AG04450 (cell line): ENCODE data around the gene ESYT2. TPM values are rescaled to one million over a fixed set of nuclear protein-coding genes. Genes with fewer than 3 reads are reported as not detected.
"Not testable (repeated sequence)": the region's sequence is repeated elsewhere in the genome, so short reads cannot be mapped to it uniquely, and the experiment has no call there.

Experiments used
- CTCF ChIA-PET: fragments of 300-600, 350-600 bp; formaldehyde crosslinking; extraction: SDS; loops from one replicate; lab custom pipeline; 2022; ENCODE audit warnings: antibody characterized with exemption, inconsistent platforms; lab: Charles Lee
- POLR2A ChIA-PET: fragments of 350-600 bp; formaldehyde crosslinking; extraction: SDS; loops from one replicate; lab custom pipeline; 2021; ENCODE audit warnings: antibody characterized with exemption, inconsistent platforms; lab: Yijun Ruan, JAX
- DNase-seq: peaks from one replicate; pipeline ENCODE4 v3.0.0-alpha.2; 2011; ENCODE audit warnings: low read depth, low spot score
- H3K27ac ChIP-seq: one replicate; pipeline ENCODE4 v1.5.1; 2012; ENCODE audit warnings: low read depth, low read length, control low read depth
- H3K27me3 ChIP-seq: one replicate; pipeline ENCODE4 v1.6.0; 2012; ENCODE audit warnings: low read length; ENCODE audit not compliant: control insufficient read depth, insufficient read depth
- H3K4me3 ChIP-seq: 2 replicates; pipeline ENCODE4 v1.5.1; 2011; ENCODE audit warnings: mild to moderate bottlenecking, low read depth, low read length, control low read depth
- H3K9me3 ChIP-seq: 2 replicates; pipeline ENCODE4 v1.5.1; 2012; ENCODE audit warnings: low read length; ENCODE audit not compliant: control insufficient read depth, insufficient read depth
- polyA minus RNA-seq: library from RNA; depleted of rRNA, polyadenylated mRNA; stranded (reverse); fragments of >200 nt; gene quantifications from 2 replicates; pipeline ENCODE4 v1.2.3, GENCODE V29; 2011; rRNA and poly(A)+ RNA removed
- polyA plus RNA-seq: library from polyadenylated mRNA; depleted of rRNA; stranded (reverse); fragments of >200 nt; gene quantifications from 2 replicates; pipeline ENCODE4 v1.2.3, GENCODE V29; 2011; rRNA removed
- TF ChIP-seq, protein P1 (sequence below): IDR thresholded peaks from 2 replicates; pipeline ENCODE4 v1.5.1; 2011; ENCODE audit warnings: low read depth, low read length, control low read depth, inconsistent platforms

ESYT2 gene, protein sequence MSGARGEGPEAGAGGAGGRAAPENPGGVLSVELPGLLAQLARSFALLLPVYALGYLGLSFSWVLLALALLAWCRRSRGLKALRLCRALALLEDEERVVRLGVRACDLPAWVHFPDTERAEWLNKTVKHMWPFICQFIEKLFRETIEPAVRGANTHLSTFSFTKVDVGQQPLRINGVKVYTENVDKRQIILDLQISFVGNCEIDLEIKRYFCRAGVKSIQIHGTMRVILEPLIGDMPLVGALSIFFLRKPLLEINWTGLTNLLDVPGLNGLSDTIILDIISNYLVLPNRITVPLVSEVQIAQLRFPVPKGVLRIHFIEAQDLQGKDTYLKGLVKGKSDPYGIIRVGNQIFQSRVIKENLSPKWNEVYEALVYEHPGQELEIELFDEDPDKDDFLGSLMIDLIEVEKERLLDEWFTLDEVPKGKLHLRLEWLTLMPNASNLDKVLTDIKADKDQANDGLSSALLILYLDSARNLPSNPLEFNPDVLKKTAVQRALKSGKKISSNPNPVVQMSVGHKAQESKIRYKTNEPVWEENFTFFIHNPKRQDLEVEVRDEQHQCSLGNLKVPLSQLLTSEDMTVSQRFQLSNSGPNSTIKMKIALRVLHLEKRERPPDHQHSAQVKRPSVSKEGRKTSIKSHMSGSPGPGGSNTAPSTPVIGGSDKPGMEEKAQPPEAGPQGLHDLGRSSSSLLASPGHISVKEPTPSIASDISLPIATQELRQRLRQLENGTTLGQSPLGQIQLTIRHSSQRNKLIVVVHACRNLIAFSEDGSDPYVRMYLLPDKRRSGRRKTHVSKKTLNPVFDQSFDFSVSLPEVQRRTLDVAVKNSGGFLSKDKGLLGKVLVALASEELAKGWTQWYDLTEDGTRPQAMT
- polyA plus RNA-seq (46.9 and 54.3 TPM in 2 replicates), polyA minus RNA-seq (47.7 and 51.9 TPM in 2 replicates)

DNA sequence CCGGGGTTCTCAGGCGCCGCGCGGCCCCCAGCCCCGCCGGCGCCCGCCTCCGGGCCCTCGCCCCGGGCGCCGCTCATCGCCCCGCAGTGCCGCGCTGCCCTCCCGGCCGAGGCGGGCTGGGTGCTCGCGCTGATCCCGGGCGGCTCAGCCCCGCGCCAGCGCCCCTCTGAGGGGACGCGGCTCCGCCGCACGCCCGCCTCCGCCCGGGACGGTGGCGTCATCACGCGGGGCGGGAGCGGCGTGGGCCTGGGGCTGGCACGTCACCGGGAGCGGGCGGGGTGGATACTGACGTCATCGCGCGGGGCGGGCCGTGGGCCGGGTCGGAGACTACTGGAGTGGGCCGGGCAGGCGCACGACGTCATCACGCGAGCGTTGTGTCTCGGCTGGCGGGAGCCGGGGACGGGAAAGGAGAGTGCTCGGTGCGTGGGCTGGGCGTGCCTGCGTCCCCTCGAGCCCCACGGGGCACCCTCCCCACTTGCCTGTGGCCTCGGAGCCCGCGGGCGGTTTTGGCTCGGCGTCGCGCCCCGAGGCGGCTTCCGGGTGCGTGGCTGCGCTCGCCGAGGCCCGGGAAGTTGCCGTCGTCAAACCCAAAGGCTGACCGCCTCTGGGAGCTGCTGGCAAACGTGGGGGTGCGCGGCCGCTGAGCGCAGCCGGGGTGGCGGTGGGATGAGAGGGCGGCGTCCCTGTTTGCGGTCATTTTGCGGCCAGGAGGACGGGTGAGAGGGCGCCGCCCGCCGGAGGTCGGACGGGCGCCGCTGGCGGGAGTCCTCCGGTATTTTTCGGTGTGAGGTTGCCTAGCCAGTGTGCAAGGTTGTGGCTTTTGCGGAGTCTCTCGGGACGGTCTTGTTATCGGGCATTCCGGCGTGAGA is at the start of gene ESYT2:
TSS of gene ESYT2 (minus strand) at position 168 of the 869 bp plus-strand sequence. CDS start at position 77, 91 bp downstream.
- Histone ChIP-seq H3K27ac (peak within 1 kb of the TSS; percentile 81), H3K4me3 (peak within 1 kb of the TSS; percentile 88), H3K9me3 (no peaks in the 10 kb centered on the region), H3K27me3 (no peaks in the 10 kb centered on the region)
- TF ChIP-seq, protein P1, sequence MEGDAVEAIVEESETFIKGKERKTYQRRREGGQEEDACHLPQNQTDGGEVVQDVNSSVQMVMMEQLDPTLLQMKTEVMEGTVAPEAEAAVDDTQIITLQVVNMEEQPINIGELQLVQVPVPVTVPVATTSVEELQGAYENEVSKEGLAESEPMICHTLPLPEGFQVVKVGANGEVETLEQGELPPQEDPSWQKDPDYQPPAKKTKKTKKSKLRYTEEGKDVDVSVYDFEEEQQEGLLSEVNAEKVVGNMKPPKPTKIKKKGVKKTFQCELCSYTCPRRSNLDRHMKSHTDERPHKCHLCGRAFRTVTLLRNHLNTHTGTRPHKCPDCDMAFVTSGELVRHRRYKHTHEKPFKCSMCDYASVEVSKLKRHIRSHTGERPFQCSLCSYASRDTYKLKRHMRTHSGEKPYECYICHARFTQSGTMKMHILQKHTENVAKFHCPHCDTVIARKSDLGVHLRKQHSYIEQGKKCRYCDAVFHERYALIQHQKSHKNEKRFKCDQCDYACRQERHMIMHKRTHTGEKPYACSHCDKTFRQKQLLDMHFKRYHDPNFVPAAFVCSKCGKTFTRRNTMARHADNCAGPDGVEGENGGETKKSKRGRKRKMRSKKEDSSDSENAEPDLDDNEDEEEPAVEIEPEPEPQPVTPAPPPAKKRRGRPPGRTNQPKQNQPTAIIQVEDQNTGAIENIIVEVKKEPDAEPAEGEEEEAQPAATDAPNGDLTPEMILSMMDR, result peak; percentile 21; the same call in 1 of the 2 replicates
- DNase-seq, result peak; percentile 89
- POLR2A ChIA-PET, result interaction anchor here (0.5 to 2.2 kb wide), 7 partner anchors 11 to 354 kb away, joined by 3 to 10 read pairs (median 6); partner anchors contain the start of gene NCAPG2
- CTCF ChIA-PET, result interaction anchor here (0.7 to 1.5 kb wide), 2 partner anchors 10 to 147 kb away, joined by 3 read pairs; no protein-coding TSS in a partner anchor

DNA sequence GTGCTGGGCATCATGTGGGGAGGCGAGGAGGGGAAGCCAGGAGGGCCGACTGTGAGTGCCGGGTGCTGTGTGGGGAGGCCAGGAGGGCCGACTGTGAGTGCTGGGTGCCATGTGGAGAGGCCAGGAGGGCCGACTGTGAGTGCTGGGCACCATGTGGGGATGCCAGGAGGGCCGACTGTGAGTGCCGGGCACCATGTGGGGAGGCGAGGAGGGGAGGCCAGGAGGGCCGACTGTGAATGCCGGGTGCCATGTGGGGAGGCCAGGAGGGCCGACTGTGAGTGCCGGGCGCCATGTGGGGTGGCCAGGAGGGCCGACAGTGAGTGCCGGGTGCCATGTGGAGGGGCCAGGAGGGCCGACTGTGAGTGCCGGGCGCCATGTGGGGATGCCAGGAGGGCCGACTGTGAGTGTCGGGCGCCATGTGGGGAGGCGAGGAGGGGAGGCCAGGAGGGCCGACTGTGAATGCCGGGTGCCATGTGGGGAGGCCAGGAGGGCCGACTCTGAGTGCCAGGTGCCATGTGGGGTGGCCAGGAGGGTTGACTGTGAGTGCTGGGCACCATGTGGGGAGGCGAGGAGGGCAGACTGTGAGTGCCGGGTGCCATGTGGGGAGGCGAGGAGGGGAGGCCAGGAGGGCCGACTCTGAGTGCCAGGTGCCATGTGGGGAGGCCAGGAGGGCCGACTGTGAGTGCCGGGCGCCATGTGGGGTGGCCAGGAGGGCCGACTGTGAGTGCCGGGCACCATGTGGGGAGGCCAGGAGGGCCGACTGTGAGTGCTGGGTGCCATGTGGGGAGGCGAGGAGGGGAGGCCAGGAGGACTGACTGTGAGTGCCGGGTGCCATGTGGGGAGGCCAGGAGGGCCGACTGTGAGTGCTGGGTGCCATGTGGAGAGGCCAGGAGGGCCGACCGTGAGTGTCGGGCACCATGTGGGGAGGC is 49.1 kb upstream of the ESYT2 start:
- H3K4me3 ChIP-seq, H3K9me3 ChIP-seq, CTCF ChIA-PET, POLR2A ChIA-PET, DNase-seq, H3K27me3 ChIP-seq, H3K27ac ChIP-seq: not testable (repeated sequence)

DNA sequence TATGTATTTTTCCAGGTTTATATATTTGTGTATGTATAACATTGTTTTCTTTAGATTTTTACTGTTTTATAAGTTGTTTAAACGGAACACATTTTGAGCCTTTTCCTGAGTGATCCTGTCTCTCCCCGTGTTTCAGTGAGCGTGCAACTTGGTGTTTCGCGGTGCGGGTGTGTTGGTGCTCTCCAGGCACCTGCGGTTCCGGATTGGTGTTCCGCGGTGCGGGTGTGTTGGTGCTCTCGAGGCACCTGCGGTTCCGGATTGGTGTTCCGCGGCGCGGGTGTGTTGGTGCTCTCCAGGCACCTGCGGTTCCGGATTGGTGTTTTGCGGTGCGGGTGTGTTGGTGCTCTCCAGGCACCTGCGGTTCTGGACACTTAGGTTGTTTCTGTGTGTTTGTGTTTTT is 47.7 kb upstream of the ESYT2 start:
- Histone ChIP-seq H3K9me3 (no peaks in the 10 kb centered on the region; the same call in 1 of the 2 replicates), H3K4me3 (no peak overlapping the region), H3K27ac (no peak overlapping the region), H3K27me3 (no peaks in the 10 kb centered on the region)
- TF ChIP-seq, protein P1, result no peak
- ChIA-PET CTCF (no interaction called here), POLR2A (no interaction called here)
- no peak for DNase-seq

DNA sequence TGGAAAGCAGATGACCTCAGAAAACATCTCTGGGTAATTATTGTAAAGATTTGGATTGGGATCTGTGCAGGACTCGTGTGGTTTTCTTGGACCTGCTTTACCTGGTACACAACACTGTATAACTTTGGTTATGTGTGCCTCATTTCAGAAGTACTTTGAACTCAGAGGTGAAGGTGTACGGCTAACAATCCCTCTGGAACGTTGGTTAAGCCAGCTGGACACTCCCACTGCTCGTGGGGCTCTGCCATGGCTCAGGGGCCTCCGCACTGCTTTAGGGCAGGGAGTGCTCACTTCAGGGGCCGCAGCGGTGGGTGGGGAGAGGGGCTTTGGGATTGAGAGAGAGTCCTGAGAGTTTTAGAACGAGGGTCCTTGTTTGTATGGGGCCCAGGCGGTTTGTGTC is 40.6 kb upstream of the ESYT2 start:
- POLR2A ChIA-PET, result no interaction called here
- H3K9me3 ChIP-seq, result no peaks in the 10 kb centered on the region; the same call in 1 of the 2 replicates
- TF ChIP-seq, protein P1, result no peak
- no peaks in the 10 kb centered on the region for H3K27me3 ChIP-seq
- no peak for DNase-seq
- H3K27ac ChIP-seq, result no peak overlapping the region
- no peak overlapping the region for H3K4me3 ChIP-seq
- CTCF ChIA-PET, result no interaction called here
